Activated gamma-delta T cell (primary cell): ENCODE measurements around the gene BUB3.

Experiments
- DNase-seq: peaks from one replicate; lab custom pipeline; 2025; lab: John Stamatoyannopoulos, UW

BUB3 gene

DNA sequence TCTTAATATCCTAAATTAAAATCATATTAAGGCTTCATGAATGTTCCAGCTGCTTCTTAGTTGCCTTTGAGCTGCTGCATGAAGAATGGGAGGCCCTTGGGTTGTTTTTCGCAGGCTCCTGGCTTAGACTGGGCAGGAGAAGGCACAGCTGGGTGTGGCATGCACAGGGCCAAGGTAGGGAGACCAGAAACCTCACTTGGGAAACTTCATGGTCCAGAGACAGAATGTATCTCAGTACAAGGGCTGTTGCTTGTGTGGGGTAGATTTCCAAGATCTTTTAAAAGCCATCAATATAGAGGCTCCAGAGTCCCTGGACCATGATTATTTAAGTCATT, 49.9 kb downstream of the BUB3 start:
- DNase-seq, result no peak

DNA sequence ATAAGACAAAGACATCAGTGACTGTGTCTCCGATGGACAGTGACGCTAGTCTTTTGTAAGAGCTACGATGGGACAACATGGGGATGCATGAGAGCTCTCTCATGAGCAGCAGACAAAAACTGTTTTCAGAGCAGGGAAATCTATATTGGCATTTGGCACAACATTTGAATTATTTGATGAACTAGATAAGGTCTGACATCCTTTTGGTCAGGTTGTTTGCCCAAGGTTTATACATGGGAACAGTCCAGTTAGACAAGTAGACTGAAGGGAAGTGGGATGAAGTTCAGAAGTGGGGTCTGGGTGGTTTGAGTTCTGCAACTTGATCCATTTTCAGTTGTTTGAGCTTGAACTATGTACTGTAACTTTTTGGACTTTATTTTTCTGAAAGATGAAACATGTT, 50.8 kb downstream of the BUB3 start:
- DNase-seq, result no peak

DNA sequence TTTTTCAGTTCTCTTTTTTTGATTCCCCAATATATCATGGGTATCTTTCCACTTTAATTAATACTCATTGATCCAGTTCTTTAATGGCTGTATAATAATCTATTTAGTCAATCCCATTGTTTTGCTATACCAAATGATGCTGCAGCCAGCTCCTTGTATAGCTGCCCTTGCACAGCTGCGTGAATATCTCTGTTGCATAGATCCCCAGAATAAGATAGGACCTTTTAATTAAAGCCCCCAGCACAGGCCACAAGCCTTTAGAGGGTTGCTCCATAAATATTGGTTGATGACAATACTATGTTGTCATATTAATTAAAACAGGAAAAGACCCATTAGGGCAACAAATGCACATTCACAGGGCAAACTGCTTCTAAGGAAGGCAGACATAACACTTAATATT, 57.9 kb downstream of the BUB3 start:
- no peak for DNase-seq

DNA sequence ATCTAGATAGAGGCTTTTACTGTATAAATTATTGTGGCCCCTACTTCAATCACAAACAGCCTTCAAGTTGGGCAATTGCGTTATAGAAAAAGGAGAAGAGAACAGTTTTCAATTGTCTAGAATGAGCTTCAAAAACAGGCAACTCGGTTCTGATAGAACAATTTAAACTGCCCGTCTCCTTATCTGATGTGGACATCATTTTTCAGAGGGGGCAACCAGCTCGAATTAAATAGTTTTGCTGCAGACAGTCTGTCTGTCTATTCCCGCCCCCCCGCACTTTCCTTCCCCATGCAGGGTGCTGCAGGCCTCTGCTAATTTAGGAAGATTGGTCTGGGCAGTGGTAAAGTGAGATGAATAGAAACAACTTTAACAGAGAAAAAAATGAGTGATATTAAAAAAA, 58.4 kb downstream of the BUB3 start:
- DNase-seq, result no peak

DNA sequence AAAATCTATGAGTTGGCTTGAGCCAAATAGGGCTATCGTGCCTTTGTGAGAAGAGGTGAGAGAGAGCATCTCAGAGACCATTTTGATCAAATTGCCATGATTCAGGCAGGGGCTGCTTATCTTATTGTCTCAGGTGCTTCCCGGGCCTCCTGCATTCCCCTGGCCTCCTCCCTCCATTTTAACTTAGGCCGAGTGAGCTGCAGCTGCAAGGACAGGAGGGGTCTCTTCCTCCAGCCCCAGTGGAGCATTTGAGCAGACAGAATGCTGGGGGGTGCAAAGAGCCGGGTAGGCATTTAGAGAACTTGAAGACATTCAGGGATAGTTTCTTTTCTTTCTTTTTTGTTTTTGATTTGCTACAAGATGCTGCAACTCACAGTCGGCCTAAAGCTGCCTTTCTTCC, 59.0 kb downstream of the BUB3 start:
- DNase-seq, result no peak
